Measurements from ENCODE around the gene WWC2.

WWC2 gene

GRCh38 chr4:183098723-183099536, at the start of gene WWC2:
Gene WWC2, plus strand, starts transcription at chr4:183099257. Its CDS starts 235 bp downstream, at chr4:183099492.
- H3K9me3 ChIP-seq (ENCODE audit: low read depth, low read length), result no peaks in the 10 kb centered on the region
- peak within 1 kb of the TSS; percentile 97 for H3K4me3 ChIP-seq
- DNase-seq (ENCODE audit: low read depth, low spot score), result no peak
- no peak for TF ChIP-seq EZH2 (IDR thresholded peaks at IDR 0.05)
- TF ChIP-seq FOXP2 (optimal IDR thresholded peaks at IDR 0.05; ENCODE audit: control extremely low read depth, extremely low read length, insufficient read depth), result peak; percentile 94
- peak; percentile 51; the same call in 1 of the 2 replicates for TF ChIP-seq POLR2AphosphoS5 (IDR thresholded peaks at IDR 0.05; ENCODE audit: borderline replicate concordance, low read depth, low read length)
- H3K9ac ChIP-seq (ENCODE audit: insufficient read length), result peak within 1 kb of the TSS; percentile 88
- no peaks in the 10 kb centered on the region for H3K36me3 ChIP-seq (ENCODE audit: insufficient read depth, low read length)
- peak within 1 kb of the TSS; percentile 91 for H3K27ac ChIP-seq

GRCh38 chr4:183053681-183054080, 45.4 kb upstream of the WWC2 start:
- no peak for DNase-seq (ENCODE audit: low read depth, low spot score)

DNA sequence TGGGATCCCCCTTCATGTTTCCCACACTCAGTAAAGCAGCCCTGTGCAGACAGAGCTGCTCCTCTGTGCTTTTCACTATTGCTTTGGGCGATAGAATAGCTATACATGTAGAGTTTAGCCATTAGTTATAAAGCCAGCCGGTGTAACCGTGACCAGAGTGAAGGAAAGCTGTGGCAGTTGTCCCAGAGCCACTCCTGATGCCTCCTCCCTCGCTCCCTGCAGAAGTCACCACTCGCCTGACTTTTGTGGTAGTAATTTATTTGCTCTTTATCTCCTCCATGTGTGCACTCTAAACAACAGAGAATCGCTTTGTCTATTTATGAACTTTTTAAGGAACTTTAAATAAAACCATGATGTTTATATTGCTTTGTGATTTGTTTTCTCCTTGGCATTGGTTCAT, 41.8 kb upstream of the WWC2 start:
- H3K4me3 ChIP-seq, result no peak overlapping the region
- TF ChIP-seq FOXP2 (optimal IDR thresholded peaks at IDR 0.05; ENCODE audit: control extremely low read depth, extremely low read length, insufficient read depth) (no peak), EZH2 (IDR thresholded peaks at IDR 0.05) (no peak), POLR2AphosphoS5 (IDR thresholded peaks at IDR 0.05; ENCODE audit: borderline replicate concordance, low read depth, low read length) (no peak)
- no peak for DNase-seq (ENCODE audit: low read depth, low spot score)

More at GRCh38 chr4:183053681-183054080, 45.4 kb upstream of the WWC2 start:
- Histone ChIP-seq H3K27ac (no peak overlapping the region), H3K9me3 (ENCODE audit: low read depth, low read length) (no peaks in the 10 kb centered on the region), H3K9ac (ENCODE audit: insufficient read length) (no peak overlapping the region), H3K4me3 (no peak overlapping the region), H3K36me3 (ENCODE audit: insufficient read depth, low read length) (no peaks in the 10 kb centered on the region)
- TF ChIP-seq EZH2 (IDR thresholded peaks at IDR 0.05) (no peak), FOXP2 (optimal IDR thresholded peaks at IDR 0.05; ENCODE audit: control extremely low read depth, extremely low read length, insufficient read depth) (no peak), POLR2AphosphoS5 (IDR thresholded peaks at IDR 0.05; ENCODE audit: borderline replicate concordance, low read depth, low read length) (no peak)

DNA sequence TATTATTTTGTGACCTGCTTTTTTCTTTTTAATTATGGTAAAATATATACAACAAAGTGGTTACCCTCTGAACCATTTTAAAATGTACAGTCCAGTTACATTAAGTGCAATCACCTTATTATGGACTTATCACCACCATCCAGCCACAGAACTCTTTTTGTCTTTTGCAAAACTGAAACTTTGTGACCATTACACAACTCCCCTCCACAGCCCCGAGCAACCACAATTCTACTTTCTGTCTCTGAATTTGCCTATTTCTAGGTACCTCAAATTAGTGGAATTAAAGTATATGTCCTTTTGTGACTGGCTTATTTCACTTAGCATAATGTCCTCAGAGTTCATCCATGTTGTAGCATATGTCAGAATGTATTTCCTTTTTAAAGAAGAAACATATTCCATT, 39.3 kb upstream of the WWC2 start:
- DNase-seq (ENCODE audit: low read depth, low spot score), result no peak
- 0 out of 2 replicates have a peak, but pooled peaks cover 4% of the 10 kb centered on the region for H3K9me3 ChIP-seq (ENCODE audit: low read depth, low read length)
- H3K9ac ChIP-seq (ENCODE audit: insufficient read length), result no peak overlapping the region
- no peak overlapping the region for H3K27ac ChIP-seq
- H3K36me3 ChIP-seq (ENCODE audit: insufficient read depth, low read length), result no peaks in the 10 kb centered on the region
- H3K4me3 ChIP-seq, result no peak overlapping the region
- TF ChIP-seq FOXP2 (optimal IDR thresholded peaks at IDR 0.05; ENCODE audit: control extremely low read depth, extremely low read length, insufficient read depth) (no peak), EZH2 (IDR thresholded peaks at IDR 0.05) (no peak), POLR2AphosphoS5 (IDR thresholded peaks at IDR 0.05; ENCODE audit: borderline replicate concordance, low read depth, low read length) (no peak)

More for the DNA sequence above, 41.8 kb upstream of the WWC2 start:
- H3K27ac ChIP-seq, result no peak overlapping the region
- no peak overlapping the region for H3K9ac ChIP-seq (ENCODE audit: insufficient read length)
- 0 out of 2 replicates have a peak, but pooled peaks cover 4% of the 10 kb centered on the region for H3K9me3 ChIP-seq (ENCODE audit: low read depth, low read length)
- H3K36me3 ChIP-seq (ENCODE audit: insufficient read depth, low read length), result no peaks in the 10 kb centered on the region

- H3K4me3 ChIP-seq, result no peak overlapping the region
- H3K27ac ChIP-seq, result no peak overlapping the region
- TF ChIP-seq FOXP2 (optimal IDR thresholded peaks at IDR 0.05; ENCODE audit: control extremely low read depth, extremely low read length, insufficient read depth), result no peak
- no peaks in the 10 kb centered on the region for H3K36me3 ChIP-seq (ENCODE audit: insufficient read depth, low read length)
- no peak for DNase-seq (ENCODE audit: low read depth, low spot score)
- no peaks in the 10 kb centered on the region for H3K9me3 ChIP-seq (ENCODE audit: low read depth, low read length)
- H3K9ac ChIP-seq (ENCODE audit: insufficient read length), result no peak overlapping the region
Observed at GRCh38 chr4:183068502-183068901, 30.6 kb upstream of the WWC2 start.

DNA sequence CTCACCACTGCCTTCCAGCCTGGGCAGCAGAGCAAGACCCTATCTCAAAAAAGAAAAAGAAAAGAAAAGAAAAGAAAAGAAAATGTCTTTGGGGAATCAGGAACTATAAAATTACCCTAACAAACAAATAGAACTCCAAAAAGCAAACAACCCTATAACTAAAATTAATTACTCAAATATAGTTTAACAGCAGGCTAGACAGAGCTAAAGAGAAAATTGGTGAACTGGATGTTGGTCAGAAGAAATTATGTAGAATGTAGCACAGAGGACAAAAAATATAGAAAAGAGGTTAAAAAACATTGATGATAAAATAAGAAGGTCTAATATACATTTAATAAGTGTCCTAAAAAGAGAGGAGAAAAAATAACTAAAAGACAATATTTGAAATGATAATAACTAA, 27.8 kb upstream of the WWC2 start:
- Histone ChIP-seq H3K9me3 (ENCODE audit: low read depth, low read length) (no peaks in the 10 kb centered on the region), H3K36me3 (ENCODE audit: insufficient read depth, low read length) (no peaks in the 10 kb centered on the region), H3K9ac (ENCODE audit: insufficient read length) (no peak overlapping the region), H3K27ac (no peak overlapping the region), H3K4me3 (no peak overlapping the region)
- DNase-seq (ENCODE audit: low read depth, low spot score), result no peak
- no peak for TF ChIP-seq POLR2AphosphoS5 (IDR thresholded peaks at IDR 0.05; ENCODE audit: borderline replicate concordance, low read depth, low read length)
- no peak for TF ChIP-seq EZH2 (IDR thresholded peaks at IDR 0.05)
- TF ChIP-seq FOXP2 (optimal IDR thresholded peaks at IDR 0.05; ENCODE audit: control extremely low read depth, extremely low read length, insufficient read depth), result no peak

DNA sequence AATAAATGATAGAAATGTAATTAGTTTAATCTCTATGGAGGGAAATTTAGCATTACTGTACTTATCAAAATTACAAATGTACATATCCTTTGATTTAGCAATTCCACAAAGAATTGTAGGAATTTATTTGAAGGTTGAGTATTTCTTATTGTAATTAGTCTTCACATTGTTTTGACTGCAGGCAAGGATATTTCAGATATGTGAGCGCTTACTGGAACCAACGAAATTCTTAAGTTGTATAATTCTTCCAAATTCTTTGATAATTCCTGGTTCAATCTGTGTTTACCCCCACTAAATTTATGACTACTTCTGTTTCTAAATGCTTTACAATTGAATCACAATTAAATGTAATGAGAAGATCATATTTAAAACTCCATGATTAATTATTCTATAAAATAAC, 26.9 kb upstream of the WWC2 start:
- no peak for TF ChIP-seq EZH2 (IDR thresholded peaks at IDR 0.05)
- no peak for TF ChIP-seq FOXP2 (optimal IDR thresholded peaks at IDR 0.05; ENCODE audit: control extremely low read depth, extremely low read length, insufficient read depth)
- TF ChIP-seq POLR2AphosphoS5 (IDR thresholded peaks at IDR 0.05; ENCODE audit: borderline replicate concordance, low read depth, low read length), result no peak

DNA sequence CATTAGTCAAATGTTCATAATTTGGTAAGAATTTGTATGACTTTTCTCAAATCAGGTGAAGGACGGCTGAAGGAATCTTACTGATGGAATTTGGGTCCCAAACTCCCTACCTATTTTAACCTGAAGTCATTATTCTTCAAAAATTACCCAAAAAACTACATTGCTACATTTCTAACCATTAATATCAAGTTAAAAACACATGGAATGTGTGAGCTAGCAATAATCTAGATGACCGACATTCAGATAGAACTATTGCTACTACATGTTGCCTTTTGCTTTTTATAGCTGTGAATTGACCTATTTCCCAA, 25.3 kb upstream of the WWC2 start:
- no peak overlapping the region for H3K27ac ChIP-seq
- H3K4me3 ChIP-seq, result no peak overlapping the region
- H3K9ac ChIP-seq (ENCODE audit: insufficient read length), result no peak overlapping the region
- H3K9me3 ChIP-seq (ENCODE audit: low read depth, low read length), result no peaks in the 10 kb centered on the region
- no peaks in the 10 kb centered on the region for H3K36me3 ChIP-seq (ENCODE audit: insufficient read depth, low read length)
- TF ChIP-seq POLR2AphosphoS5 (IDR thresholded peaks at IDR 0.05; ENCODE audit: borderline replicate concordance, low read depth, low read length) (no peak), EZH2 (IDR thresholded peaks at IDR 0.05) (no peak), FOXP2 (optimal IDR thresholded peaks at IDR 0.05; ENCODE audit: control extremely low read depth, extremely low read length, insufficient read depth) (no peak)
- DNase-seq (ENCODE audit: low read depth, low spot score), result no peak

More for the DNA sequence above, 26.9 kb upstream of the WWC2 start:
- DNase-seq (ENCODE audit: low read depth, low spot score), result no peak
- H3K36me3 ChIP-seq (ENCODE audit: insufficient read depth, low read length), result no peaks in the 10 kb centered on the region
- no peak overlapping the region for H3K9ac ChIP-seq (ENCODE audit: insufficient read length)
- no peak overlapping the region for H3K27ac ChIP-seq
- no peak overlapping the region for H3K4me3 ChIP-seq
- no peaks in the 10 kb centered on the region for H3K9me3 ChIP-seq (ENCODE audit: low read depth, low read length)
